SK-N-SH treated with all-trans-retinoic acid at 6 μM for 48 hours (cell line): ENCODE data around the gene HDAC4.

Experiments used
- ATAC-seq: fragments of 200-7000 bp; cut with Tn5 transposase; 3 replicates; pipeline ENCODE4 v1.9.1; 2020; ENCODE audit warnings: mild to moderate bottlenecking, moderate library complexity
- ARNTL ChIP-seq: fragments of 450-650 bp; formaldehyde crosslinking; IDR thresholded peaks from 2 replicates; pipeline ENCODE4 v1.5.0; 2020; ENCODE audit warnings: low read depth, mild to moderate bottlenecking, moderate library complexity, borderline replicate concordance
- BACH2 ChIP-seq: fragments of 250-450 bp; sonication (Bioruptor Pico); IDR thresholded peaks from 2 replicates; pipeline ENCODE4 v1.9.0; 2021; ENCODE audit warnings: mild to moderate bottlenecking, borderline replicate concordance
- CSDC2 ChIP-seq: fragments of 250-450 bp; sonication (Bioruptor Pico); IDR thresholded peaks from 2 replicates; pipeline ENCODE4 v1.5.0; 2020; ENCODE audit warnings: mild to moderate bottlenecking, moderate library complexity
- ESRRG ChIP-seq: fragments of 250-450 bp; sonication (Bioruptor Pico); IDR thresholded peaks from 2 replicates; pipeline ENCODE4 v1.6.1; 2021; ENCODE audit warnings: mild to moderate bottlenecking
- ISL1 ChIP-seq: fragments of 250-450 bp; sonication (Bioruptor Pico); IDR thresholded peaks from 2 replicates; pipeline ENCODE4 v2.1.2; 2022; ENCODE audit warnings: mild to moderate bottlenecking, moderate library complexity
- PPARA ChIP-seq: fragments of 250-450 bp; sonication (Bioruptor Pico); IDR thresholded peaks from 2 replicates; pipeline ENCODE4 v1.5.0; 2020; ENCODE audit warnings: mild to moderate bottlenecking, borderline replicate concordance
- TCF4 ChIP-seq: fragments of 250-450 bp; sonication (Bioruptor Pico); IDR thresholded peaks from 2 replicates; pipeline ENCODE4 v1.8.0; 2021; ENCODE audit warnings: mild to moderate bottlenecking, moderate library complexity, borderline replicate concordance
- ZC3H10 ChIP-seq: fragments of 250-450 bp; sonication (Bioruptor Pico); IDR thresholded peaks from 2 replicates; pipeline ENCODE4 v1.5.1; 2021; ENCODE audit warnings: mild to moderate bottlenecking, moderate library complexity
- ZFP3 ChIP-seq: fragments of 250-450 bp; sonication (Bioruptor Pico); IDR thresholded peaks from 2 replicates; pipeline ENCODE4 v1.5.0; 2020; ENCODE audit warnings: mild to moderate bottlenecking, moderate library complexity
- ZFP30 ChIP-seq: fragments of 450-650 bp; formaldehyde crosslinking; IDR thresholded peaks from 2 replicates; pipeline ENCODE4 v1.5.0; 2022; ENCODE audit warnings: mild to moderate bottlenecking, moderate library complexity
- ZNF565 ChIP-seq: fragments of 450-650 bp; formaldehyde crosslinking; conservative IDR thresholded peaks from 2 replicates; pipeline ENCODE4 v1.5.0; 2020; ENCODE audit warnings: low read depth, mild to moderate bottlenecking, moderate library complexity
- ZNF8 ChIP-seq: fragments of 450-650 bp; formaldehyde crosslinking; IDR thresholded peaks from 2 replicates; pipeline ENCODE4 v1.5.0; 2020; ENCODE audit warnings: mild to moderate bottlenecking, moderate library complexity
- TF ChIP-seq, protein P1 (sequence below): fragments of 250-450 bp; sonication (Bioruptor Pico); IDR thresholded peaks from 2 replicates; pipeline ENCODE4 v1.5.1; 2020; ENCODE audit warnings: low read depth, mild to moderate bottlenecking, moderate library complexity
- TF ChIP-seq, protein P2 (sequence below): fragments of 250-450 bp; sonication (Bioruptor Pico); IDR thresholded peaks from 2 replicates; pipeline ENCODE4 v1.5.1; 2021; ENCODE audit warnings: mild to moderate bottlenecking, moderate library complexity
- TF ChIP-seq, protein P3 (sequence below): fragments of 250-450 bp; sonication (Bioruptor Pico); IDR thresholded peaks from 2 replicates; pipeline ENCODE4 v1.8.0; 2020; ENCODE audit warnings: mild to moderate bottlenecking, moderate library complexity, borderline replicate concordance
- TF ChIP-seq, protein P4 (sequence below): fragments of 250-450 bp; sonication (Bioruptor Pico); IDR thresholded peaks from 2 replicates; pipeline ENCODE4 v1.5.0; 2020; ENCODE audit warnings: mild to moderate bottlenecking, moderate library complexity

Gene HDAC4

DNA sequence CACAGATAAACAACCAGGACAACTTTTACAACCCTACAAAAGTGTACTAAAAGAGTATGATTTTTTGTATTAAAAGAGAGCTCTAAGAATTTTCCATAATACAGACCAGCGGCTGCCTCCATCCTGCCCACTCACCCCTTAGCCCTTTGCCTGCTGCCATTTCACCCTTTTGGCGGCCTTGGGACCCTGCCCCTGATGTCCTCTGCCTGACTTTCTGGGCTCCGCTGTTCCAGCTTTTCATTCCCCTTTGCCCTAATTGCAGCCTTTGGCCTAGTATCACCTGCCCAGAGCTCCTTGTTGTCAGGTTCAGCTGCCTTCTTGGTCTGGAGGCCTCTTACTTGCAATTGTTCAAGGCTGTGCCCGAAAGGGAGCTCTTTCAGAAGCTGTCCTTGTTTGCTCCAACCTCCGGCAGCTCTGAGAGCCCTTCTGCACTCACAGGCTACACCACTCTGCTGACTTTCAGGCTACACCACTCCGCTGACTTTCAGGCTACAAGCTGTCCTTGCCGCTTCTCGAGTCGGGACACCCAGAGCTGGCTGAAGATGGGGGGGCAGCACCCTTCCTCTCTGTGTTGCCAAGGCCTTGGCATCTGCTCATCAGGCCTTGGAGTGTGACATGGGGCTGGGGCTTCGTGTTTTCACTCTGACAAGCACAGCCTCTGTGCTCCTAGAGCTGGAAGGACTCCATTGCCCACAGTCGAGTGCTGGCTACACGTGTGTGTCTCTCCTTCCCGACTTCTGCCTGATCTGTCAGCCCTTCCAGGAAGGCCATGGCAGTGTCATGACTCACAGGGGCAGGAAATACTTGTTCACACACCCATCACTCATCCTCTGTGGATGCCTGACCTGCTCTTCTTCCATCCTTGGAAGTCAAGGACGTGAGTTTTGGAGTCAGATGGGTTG is 43.1 kb upstream of the HDAC4 start (continued):
- TF ChIP-seq BACH2 (CRISPR knock-in tag), result no peak

DNA sequence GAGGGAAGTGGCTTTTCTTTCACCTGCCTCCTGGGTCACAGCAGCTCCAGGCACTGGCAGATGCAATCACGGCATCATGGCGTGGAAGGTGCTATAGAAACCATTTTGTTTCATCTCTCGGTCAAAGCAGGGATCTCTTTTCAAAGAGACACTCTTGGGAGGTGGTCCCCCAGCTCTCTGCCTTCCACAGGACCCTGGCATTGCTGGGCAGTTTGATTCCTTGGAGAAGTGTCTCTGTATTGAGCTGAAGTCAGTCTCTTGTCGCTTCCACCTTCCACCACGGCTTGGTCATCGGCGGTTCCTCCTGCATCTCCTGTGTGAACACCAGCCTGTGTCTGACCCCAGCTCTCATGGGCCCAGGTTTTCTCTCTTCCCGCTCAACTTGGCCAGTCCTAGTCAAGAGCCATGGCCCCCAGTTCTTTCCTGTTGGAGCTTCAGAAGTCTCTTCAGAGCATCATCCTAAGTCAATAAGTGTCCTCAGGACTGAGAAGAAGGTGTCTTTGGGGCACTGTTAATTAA is 42.3 kb upstream of the HDAC4 start:
- ATAC-seq, result no peak
- no peak for TF ChIP-seq ZFP3 (CRISPR knock-in tag)
- no peak for TF ChIP-seq ZC3H10 (CRISPR knock-in tag)
- TF ChIP-seq, protein P1, sequence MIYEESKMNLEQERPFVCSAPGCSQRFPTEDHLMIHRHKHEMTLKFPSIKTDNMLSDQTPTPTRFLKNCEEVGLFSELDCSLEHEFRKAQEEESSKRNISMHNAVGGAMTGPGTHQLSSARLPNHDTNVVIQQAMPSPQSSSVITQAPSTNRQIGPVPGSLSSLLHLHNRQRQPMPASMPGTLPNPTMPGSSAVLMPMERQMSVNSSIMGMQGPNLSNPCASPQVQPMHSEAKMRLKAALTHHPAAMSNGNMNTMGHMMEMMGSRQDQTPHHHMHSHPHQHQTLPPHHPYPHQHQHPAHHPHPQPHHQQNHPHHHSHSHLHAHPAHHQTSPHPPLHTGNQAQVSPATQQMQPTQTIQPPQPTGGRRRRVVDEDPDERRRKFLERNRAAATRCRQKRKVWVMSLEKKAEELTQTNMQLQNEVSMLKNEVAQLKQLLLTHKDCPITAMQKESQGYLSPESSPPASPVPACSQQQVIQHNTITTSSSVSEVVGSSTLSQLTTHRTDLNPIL (CRISPR knock-in tag), result no peak
- TF ChIP-seq ISL1, result no peak
- TF ChIP-seq ZNF565 (CRISPR knock-in tag), result no peak
- TF ChIP-seq BACH2 (CRISPR knock-in tag), result no peak
- TF ChIP-seq ZNF8, result no peak
- TF ChIP-seq PPARA, result no peak
- TF ChIP-seq TCF4 (CRISPR knock-in tag), result no peak

DNA sequence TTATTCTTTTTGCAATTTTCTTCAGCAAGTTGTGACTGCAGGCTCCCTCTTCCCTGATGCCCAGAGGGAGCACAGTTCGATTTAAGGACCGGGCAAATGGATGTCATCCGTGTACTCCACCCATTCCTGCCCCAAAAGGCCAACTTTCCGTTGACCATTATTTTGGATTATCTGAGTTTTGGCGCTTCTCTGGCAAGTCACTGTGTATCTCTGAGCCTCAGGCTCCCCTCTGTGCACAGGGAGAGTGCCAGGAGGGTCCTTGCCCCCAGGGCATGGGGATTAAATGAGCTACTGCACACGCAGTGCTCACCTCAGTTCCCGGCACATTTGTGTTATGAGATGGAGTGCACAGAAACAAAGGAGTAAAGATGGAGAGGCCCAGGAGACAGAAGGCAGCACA is 41.4 kb upstream of the HDAC4 start:
- TF ChIP-seq ISL1 (no peak), BACH2 (CRISPR knock-in tag) (no peak), ARNTL (no peak), PPARA (no peak), ESRRG (CRISPR knock-in tag) (no peak), TCF4 (CRISPR knock-in tag) (no peak), ZNF565 (CRISPR knock-in tag) (no peak), ZFP30 (CRISPR knock-in tag) (no peak)
- TF ChIP-seq, protein P2, sequence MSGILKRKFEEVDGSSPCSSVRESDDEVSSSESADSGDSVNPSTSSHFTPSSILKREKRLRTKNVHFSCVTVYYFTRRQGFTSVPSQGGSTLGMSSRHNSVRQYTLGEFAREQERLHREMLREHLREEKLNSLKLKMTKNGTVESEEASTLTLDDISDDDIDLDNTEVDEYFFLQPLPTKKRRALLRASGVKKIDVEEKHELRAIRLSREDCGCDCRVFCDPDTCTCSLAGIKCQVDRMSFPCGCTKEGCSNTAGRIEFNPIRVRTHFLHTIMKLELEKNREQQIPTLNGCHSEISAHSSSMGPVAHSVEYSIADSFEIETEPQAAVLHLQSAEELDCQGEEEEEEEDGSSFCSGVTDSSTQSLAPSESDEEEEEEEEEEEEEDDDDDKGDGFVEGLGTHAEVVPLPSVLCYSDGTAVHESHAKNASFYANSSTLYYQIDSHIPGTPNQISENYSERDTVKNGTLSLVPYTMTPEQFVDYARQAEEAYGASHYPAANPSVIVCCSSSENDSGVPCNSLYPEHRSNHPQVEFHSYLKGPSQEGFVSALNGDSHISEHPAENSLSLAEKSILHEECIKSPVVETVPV, result no peak
- ATAC-seq, result no peak

DNA sequence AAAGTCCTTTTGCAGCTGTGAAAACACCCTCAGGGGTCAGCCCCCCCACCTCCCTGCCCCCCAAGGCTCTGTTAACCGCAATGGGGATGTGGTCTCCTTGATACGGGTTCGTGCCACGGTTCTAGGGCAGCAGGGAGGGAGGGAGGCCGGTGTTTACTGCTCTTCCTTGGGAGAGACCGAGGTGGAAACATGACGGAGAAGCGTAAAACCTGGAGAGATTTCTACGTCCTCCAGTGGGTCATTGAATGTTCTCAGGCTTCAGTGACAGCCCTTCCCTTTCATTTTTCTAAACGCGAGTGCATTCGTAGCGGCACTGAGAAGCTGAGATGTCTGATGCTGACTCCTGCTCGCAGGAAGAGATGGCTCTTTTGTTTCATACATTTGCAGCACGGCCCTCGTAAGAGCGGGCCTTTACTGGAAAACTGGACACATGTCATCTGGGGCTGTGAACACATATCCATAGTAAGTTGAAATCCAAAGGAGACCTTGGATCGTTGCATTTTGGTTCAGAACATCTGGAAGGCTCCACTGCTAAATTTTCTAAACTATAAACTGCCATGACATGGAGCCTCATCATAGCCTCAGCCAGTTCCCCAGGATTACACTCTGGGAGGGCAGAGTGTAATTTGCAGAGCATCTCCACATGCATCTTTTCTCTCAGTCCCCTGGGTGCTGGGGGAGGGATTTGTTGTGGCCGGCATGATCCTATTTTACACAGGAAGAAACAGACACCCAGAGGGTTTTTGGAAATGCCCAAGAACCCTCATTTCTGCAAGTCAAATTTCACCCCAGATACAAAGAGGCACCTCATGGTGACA is 40.6 kb upstream of the HDAC4 start:
- no peak for ATAC-seq
- TF ChIP-seq, protein P3, sequence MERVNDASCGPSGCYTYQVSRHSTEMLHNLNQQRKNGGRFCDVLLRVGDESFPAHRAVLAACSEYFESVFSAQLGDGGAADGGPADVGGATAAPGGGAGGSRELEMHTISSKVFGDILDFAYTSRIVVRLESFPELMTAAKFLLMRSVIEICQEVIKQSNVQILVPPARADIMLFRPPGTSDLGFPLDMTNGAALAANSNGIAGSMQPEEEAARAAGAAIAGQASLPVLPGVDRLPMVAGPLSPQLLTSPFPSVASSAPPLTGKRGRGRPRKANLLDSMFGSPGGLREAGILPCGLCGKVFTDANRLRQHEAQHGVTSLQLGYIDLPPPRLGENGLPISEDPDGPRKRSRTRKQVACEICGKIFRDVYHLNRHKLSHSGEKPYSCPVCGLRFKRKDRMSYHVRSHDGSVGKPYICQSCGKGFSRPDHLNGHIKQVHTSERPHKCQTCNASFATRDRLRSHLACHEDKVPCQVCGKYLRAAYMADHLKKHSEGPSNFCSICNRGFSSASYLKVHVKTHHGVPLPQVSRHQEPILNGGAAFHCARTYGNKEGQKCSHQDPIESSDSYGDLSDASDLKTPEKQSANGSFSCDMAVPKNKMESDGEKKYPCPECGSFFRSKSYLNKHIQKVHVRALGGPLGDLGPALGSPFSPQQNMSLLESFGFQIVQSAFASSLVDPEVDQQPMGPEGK (CRISPR knock-in tag), result no peak
- no peak for TF ChIP-seq ZC3H10 (CRISPR knock-in tag)

DNA sequence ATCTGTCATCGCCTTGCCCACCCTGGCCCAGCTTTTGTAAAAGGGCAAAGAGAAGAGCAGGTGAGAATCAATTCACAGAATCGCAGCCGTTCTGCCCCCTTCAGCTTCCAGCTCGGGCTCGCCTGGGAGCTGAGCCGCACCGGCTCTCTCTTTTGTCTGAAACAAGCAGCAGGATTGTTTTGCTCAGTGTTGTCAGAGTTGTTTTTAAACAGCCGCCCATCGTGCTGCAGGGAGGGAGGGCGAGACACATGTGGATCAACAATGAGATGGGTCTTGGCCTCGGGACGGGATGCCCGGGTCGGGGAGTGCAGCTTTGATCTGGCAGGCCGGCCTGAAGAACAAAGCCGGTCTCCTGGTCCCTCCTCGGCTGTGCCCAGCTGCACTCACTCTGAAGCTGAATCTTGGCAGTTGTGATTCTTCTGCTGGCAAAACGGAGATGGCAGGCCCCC is 39.7 kb upstream of the HDAC4 start:
- no peak for TF ChIP-seq PPARA
- TF ChIP-seq, protein P3 (CRISPR knock-in tag), result no peak
- no peak for ATAC-seq

DNA sequence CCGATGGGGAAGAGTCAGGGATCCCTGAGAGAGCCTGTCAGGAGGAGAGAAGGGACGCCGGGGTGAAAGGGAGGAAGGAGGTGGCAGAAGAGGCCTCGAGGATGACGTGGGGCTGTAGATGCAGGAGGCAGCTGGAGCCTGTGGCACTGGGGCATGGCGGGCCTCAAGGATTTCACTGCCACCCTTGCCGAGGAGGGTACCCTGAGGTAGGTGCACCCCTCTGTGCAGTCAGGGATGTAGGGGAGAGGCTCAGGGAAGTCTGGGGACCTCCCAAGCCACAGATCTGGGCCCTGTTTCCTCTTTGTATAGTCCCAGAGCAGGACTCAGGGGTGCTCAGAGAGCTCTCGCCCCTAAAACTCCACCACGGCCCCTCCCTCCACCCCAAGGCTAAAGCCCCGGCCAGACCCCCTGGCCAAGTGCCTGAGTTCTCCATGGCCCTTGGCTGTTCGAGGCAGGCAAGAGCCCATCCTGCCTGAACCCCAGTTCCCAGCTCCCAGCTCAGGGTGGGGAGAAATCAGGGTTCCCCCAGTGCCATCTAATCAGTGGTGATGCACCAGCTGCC is 39.0 kb upstream of the HDAC4 start:
- no peak for ATAC-seq
- TF ChIP-seq TCF4 (CRISPR knock-in tag) (no peak), CSDC2 (CRISPR knock-in tag) (no peak)
- TF ChIP-seq, protein P1 (CRISPR knock-in tag), result no peak
- TF ChIP-seq, protein P4, sequence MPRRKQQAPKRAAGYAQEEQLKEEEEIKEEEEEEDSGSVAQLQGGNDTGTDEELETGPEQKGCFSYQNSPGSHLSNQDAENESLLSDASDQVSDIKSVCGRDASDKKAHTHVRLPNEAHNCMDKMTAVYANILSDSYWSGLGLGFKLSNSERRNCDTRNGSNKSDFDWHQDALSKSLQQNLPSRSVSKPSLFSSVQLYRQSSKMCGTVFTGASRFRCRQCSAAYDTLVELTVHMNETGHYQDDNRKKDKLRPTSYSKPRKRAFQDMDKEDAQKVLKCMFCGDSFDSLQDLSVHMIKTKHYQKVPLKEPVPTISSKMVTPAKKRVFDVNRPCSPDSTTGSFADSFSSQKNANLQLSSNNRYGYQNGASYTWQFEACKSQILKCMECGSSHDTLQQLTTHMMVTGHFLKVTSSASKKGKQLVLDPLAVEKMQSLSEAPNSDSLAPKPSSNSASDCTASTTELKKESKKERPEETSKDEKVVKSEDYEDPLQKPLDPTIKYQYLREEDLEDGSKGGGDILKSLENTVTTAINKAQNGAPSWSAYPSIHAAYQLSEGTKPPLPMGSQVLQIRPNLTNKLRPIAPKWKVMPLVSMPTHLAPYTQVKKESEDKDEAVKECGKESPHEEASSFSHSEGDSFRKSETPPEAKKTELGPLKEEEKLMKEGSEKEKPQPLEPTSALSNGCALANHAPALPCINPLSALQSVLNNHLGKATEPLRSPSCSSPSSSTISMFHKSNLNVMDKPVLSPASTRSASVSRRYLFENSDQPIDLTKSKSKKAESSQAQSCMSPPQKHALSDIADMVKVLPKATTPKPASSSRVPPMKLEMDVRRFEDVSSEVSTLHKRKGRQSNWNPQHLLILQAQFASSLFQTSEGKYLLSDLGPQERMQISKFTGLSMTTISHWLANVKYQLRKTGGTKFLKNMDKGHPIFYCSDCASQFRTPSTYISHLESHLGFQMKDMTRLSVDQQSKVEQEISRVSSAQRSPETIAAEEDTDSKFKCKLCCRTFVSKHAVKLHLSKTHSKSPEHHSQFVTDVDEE (CRISPR knock-in tag), result no peak
